HG02973 (cell line): ENCODE measurements around the gene CLPTM1L.
"Not testable (repeated sequence)": the region's sequence is repeated elsewhere in the genome, so short reads cannot be mapped to it uniquely, and the experiment has no call there.

ENCODE experiments used
- ATAC-seq: cut with Tn5 transposase; IDR thresholded peaks from one replicate; pipeline ENCODE4 v1.9.1; 2021; ENCODE audit warnings: moderate library complexity; ENCODE audit not compliant: unreplicated experiment

CLPTM1L gene

GRCh38 chr5:1362242-1363015, 17.5 kb upstream of the CLPTM1L start:
- no peak for ATAC-seq

- ATAC-seq: no peak
Observed at GRCh38 chr5:1360861-1361260, 16.0 kb upstream of the CLPTM1L start.

GRCh38 chr5:1360367-1360766, 15.5 kb upstream of the CLPTM1L start:
- not testable (repeated sequence) for ATAC-seq

GRCh38 chr5:1359713-1360112, 14.8 kb upstream of the CLPTM1L start:
- no peak for ATAC-seq

- ATAC-seq: no peak
Observed at GRCh38 chr5:1359031-1359645, 14.2 kb upstream of the CLPTM1L start.

- ATAC-seq: no peak
Observed at GRCh38 chr5:1358726-1359025, 13.8 kb upstream of the CLPTM1L start.

- no peak for ATAC-seq
Observed at GRCh38 chr5:1357946-1358725, 13.2 kb upstream of the CLPTM1L start.

GRCh38 chr5:1356873-1357787, 12.2 kb upstream of the CLPTM1L start:
- ATAC-seq: no peak

GRCh38 chr5:1354576-1354975, 9.7 kb upstream of the CLPTM1L start:
- no peak for ATAC-seq

GRCh38 chr5:1352231-1353219, 7.6 kb upstream of the CLPTM1L start:
- ATAC-seq: no peak

GRCh38 chr5:1351156-1351555, 6.3 kb upstream of the CLPTM1L start:
- ATAC-seq: no peak

- no peak for ATAC-seq
Observed at GRCh38 chr5:1349246-1349645, 4.3 kb upstream of the CLPTM1L start.

GRCh38 chr5:1348986-1349245, 4.0 kb upstream of the CLPTM1L start:
- no peak for ATAC-seq

GRCh38 chr5:1347571-1347970, 2.7 kb upstream of the CLPTM1L start:
- ATAC-seq: no peak

- ATAC-seq: no peak
Observed at GRCh38 chr5:1346627-1347440, 1.9 kb upstream of the CLPTM1L start.

- ATAC-seq: no peak
Observed at GRCh38 chr5:1345876-1346626, 1.2 kb upstream of the CLPTM1L start.

- ATAC-seq: peak; percentile 8
Observed at GRCh38 chr5:1343931-1344901, 683 bp downstream of the CLPTM1L start.
